IMR-90 (cell line): ENCODE results near the gene KLHL3. TPM values are rescaled to one million over a fixed set of nuclear protein-coding genes. Genes with fewer than 3 reads are reported as not detected.

Experiments used
- ATAC-seq: fragments of 200-7000 bp; cut with Tn5 transposase; 2 replicates; pipeline ENCODE4 v1.9.1; 2020; ENCODE audit warnings: low read depth, mild to moderate bottlenecking, moderate library complexity
- BruUV-seq: library from RNA; stranded (reverse); fragments of 400-500 nt; replicated peaks from 2 replicates; lab custom pipeline; 2021; lab: Mats Ljungman, UMichigan
- CTCF ChIA-PET: fragments of 300-600 bp; formaldehyde crosslinking; extraction: SDS; loops from one replicate; lab custom pipeline; 2021; ENCODE audit warnings: antibody characterized with exemption; lab: Yijun Ruan, JAX
- POLR2A ChIA-PET: fragments of 300-600 bp; sonication (Branson Sonifier 250); formaldehyde crosslinking; loops from one replicate; lab custom pipeline; 2022; ENCODE audit warnings: antibody characterized with exemption; ENCODE audit not compliant: unreplicated experiment; lab: Charles Lee
- DNase-seq: peaks from one replicate; pipeline ENCODE4 v3.0.0; 2013
- H2AFZ ChIP-seq: replicated peaks from 2 replicates; pipeline ENCODE3; 2013; ENCODE audit warnings: low read length, mild to moderate bottlenecking; ENCODE audit not compliant: poor library complexity
- H2AK5ac ChIP-seq: 2 replicates; pipeline ENCODE4 v1.6.1; 2013; ENCODE audit warnings: low read depth, low read length, inconsistent platforms
- H2AK9ac ChIP-seq: replicated peaks from 2 replicates; pipeline ENCODE3; 2013; ENCODE audit warnings: mild to moderate bottlenecking, low read depth, low read length, moderate library complexity; ENCODE audit not compliant: poor library complexity
- H2BK120ac ChIP-seq: 2 replicates; pipeline ENCODE4 v1.6.1; 2013; ENCODE audit warnings: low read depth, low read length, inconsistent platforms
- H2BK15ac ChIP-seq: 3 replicates; pipeline ENCODE4 v1.6.1; 2013; ENCODE audit warnings: low read depth, low read length, inconsistent platforms
- H2BK20ac ChIP-seq: 2 replicates; pipeline ENCODE4 v1.6.1; 2013; ENCODE audit warnings: low read depth, mild to moderate bottlenecking, inconsistent platforms, low read length, moderate library complexity
- H2BK5ac ChIP-seq: 2 replicates; pipeline ENCODE4 v1.6.1; 2013; ENCODE audit warnings: mild to moderate bottlenecking, low read depth, low read length, inconsistent platforms; ENCODE audit not compliant: poor library complexity, severe bottlenecking
- H3K14ac ChIP-seq: replicated peaks from 2 replicates; pipeline ENCODE4 v1.6.1; 2013; ENCODE audit warnings: low read depth, low read length, inconsistent platforms
- H3K18ac ChIP-seq: 2 replicates; pipeline ENCODE4 v1.6.1; 2013; ENCODE audit warnings: low read depth, low read length, control low read depth
- H3K23ac ChIP-seq: 2 replicates; pipeline ENCODE4 v1.6.1; 2013; ENCODE audit warnings: low read depth, low read length, inconsistent platforms
- H3K27ac ChIP-seq: 2 replicates; pipeline ENCODE4 v1.5.1; 2013; ENCODE audit warnings: mild to moderate bottlenecking, control low read depth, low read length; ENCODE audit not compliant: insufficient read depth
- H3K27me3 ChIP-seq: 2 replicates; pipeline ENCODE4 v1.6.1; 2013; ENCODE audit warnings: low read length; ENCODE audit not compliant: control insufficient read depth, insufficient read depth
- H3K36me3 ChIP-seq: 2 replicates; pipeline ENCODE4 v1.6.1; 2013; ENCODE audit warnings: low read length, mixed read lengths; ENCODE audit not compliant: control insufficient read depth, insufficient read depth
- H3K4ac ChIP-seq: 2 replicates; pipeline ENCODE4 v1.6.1; 2013; ENCODE audit warnings: low read depth, low read length, inconsistent platforms
- H3K4me1 ChIP-seq: 2 replicates; pipeline ENCODE4 v1.6.1; 2013; ENCODE audit warnings: low read length, mixed read lengths; ENCODE audit not compliant: control insufficient read depth, insufficient read depth
- H3K4me2 ChIP-seq: 2 replicates; pipeline ENCODE4 v1.6.1; 2013; ENCODE audit warnings: low read depth, mild to moderate bottlenecking, control low read depth, low read length, moderate library complexity
- H3K4me3 ChIP-seq: 2 replicates; pipeline ENCODE4 v1.5.1; 2013; ENCODE audit warnings: low read depth, mild to moderate bottlenecking, control low read depth, low read length, moderate library complexity; ENCODE audit not compliant: insufficient read depth
- H3K56ac ChIP-seq: 2 replicates; pipeline ENCODE4 v1.6.1; 2013; ENCODE audit warnings: low read length, inconsistent platforms; ENCODE audit not compliant: insufficient read depth; ENCODE audit errors: extremely low read depth
- H3K79me1 ChIP-seq, 2 experiments: 2 replicates each; pipeline ENCODE4 v1.6.1; 2013; ENCODE audit warnings: low read length in 2 of 2, inconsistent platforms in 1 of 2, low read depth in 1 of 2
- H3K9ac ChIP-seq: 2 replicates; pipeline ENCODE4 v1.6.1; 2013; ENCODE audit warnings: low read depth, low read length, control low read depth
- H3K9me1 ChIP-seq: 2 replicates; pipeline ENCODE4 v1.6.1; 2013; ENCODE audit warnings: low read length, inconsistent platforms; ENCODE audit not compliant: insufficient read depth
- H3K9me3 ChIP-seq: 2 replicates; pipeline ENCODE4 v1.6.1; 2013; ENCODE audit warnings: low read length; ENCODE audit not compliant: control insufficient read depth, insufficient read depth
- H4K20me1 ChIP-seq: 2 replicates; pipeline ENCODE4 v1.6.1; 2013; ENCODE audit warnings: low read length, inconsistent platforms; ENCODE audit not compliant: insufficient read depth
- H4K5ac ChIP-seq: 2 replicates; pipeline ENCODE4 v1.6.1; 2013; ENCODE audit warnings: mild to moderate bottlenecking, low read depth, low read length, control low read depth
- H4K8ac ChIP-seq, 2 experiments: 2 replicates each; pipeline ENCODE4 v1.6.1; 2013; ENCODE audit warnings: low read depth in 2 of 2, low read length in 2 of 2, control low read depth in 1 of 2, inconsistent platforms in 1 of 2
- H4K91ac ChIP-seq: 2 replicates; pipeline ENCODE4 v1.6.1; 2013; ENCODE audit warnings: low read depth, low read length, inconsistent platforms; ENCODE audit not compliant: insufficient read depth
- BHLHE40 ChIP-seq: fragments of 150-350 bp; IDR thresholded peaks from 2 replicates; pipeline ENCODE4 v1.6.1; 2016; ENCODE audit warnings: mild to moderate bottlenecking, low read depth, low read length
- CEBPB ChIP-seq: IDR thresholded peaks from 2 replicates; pipeline ENCODE4 v1.6.1; 2012; ENCODE audit warnings: low read depth, low read length, improper control_type of control experiment
- CHD1 ChIP-seq: IDR thresholded peaks from 2 replicates; pipeline ENCODE4 v1.6.1; 2012; ENCODE audit warnings: low read depth, low read length, improper control_type of control experiment
- FOS ChIP-seq: fragments of 150-350 bp; IDR thresholded peaks from 2 replicates; pipeline ENCODE4 v1.6.1; 2016; ENCODE audit warnings: low read depth, low read length
- MAFK ChIP-seq: IDR thresholded peaks from 2 replicates; pipeline ENCODE4 v1.6.1; 2012; ENCODE audit warnings: low read depth, low read length, improper control_type of control experiment
- MAZ ChIP-seq: IDR thresholded peaks from 2 replicates; pipeline ENCODE4 v1.6.1; 2012; ENCODE audit warnings: low read depth, mild to moderate bottlenecking, low read length, improper control_type of control experiment, moderate library complexity, borderline replicate concordance
- MXI1 ChIP-seq: IDR thresholded peaks from 2 replicates; pipeline ENCODE4 v1.6.1; 2012; ENCODE audit warnings: low read depth, mild to moderate bottlenecking, low read length, moderate library complexity, borderline replicate concordance
- NFE2L2 ChIP-seq: fragments of 150-350 bp; IDR thresholded peaks from 2 replicates; pipeline ENCODE4 v1.6.1; 2016; ENCODE audit warnings: low read depth, mild to moderate bottlenecking, low read length
- POLR2A ChIP-seq: IDR thresholded peaks from 2 replicates; pipeline ENCODE4 v1.6.1; 2012; ENCODE audit warnings: mild to moderate bottlenecking, low read depth, low read length
- RAD21 ChIP-seq: IDR thresholded peaks from 2 replicates; pipeline ENCODE4 v1.6.1; 2012; ENCODE audit warnings: low read length, improper control_type of control experiment
- RCOR1 ChIP-seq: IDR thresholded peaks from 2 replicates; pipeline ENCODE4 v1.6.1; 2012; ENCODE audit warnings: mild to moderate bottlenecking, low read length, improper control_type of control experiment; ENCODE audit not compliant: insufficient replicate concordance
- RFX5 ChIP-seq: IDR thresholded peaks from 2 replicates; pipeline ENCODE4 v1.8.0; 2012; ENCODE audit warnings: low read depth, mild to moderate bottlenecking, low read length, moderate library complexity
- SMC3 ChIP-seq: fragments of 150-350 bp; IDR thresholded peaks from 2 replicates; pipeline ENCODE4 v1.6.1; 2016; ENCODE audit warnings: low read depth, mild to moderate bottlenecking, antibody characterized with exemption, low read length, moderate library complexity
- WGBS, 2 experiments: methylation state at CpG; one replicate each; pipeline versions ENCODE4 v1.1.5 to v1.1.7; 2013; ENCODE audit warnings: missing lambda C conversion rate in 2 of 2; ENCODE audit not compliant: insufficient read length in 1 of 2; ENCODE audit errors: extremely low coverage in 2 of 2; 5-methylcytosine and 5-hydroxymethylcytosine counted together
- dilution Hi-C: fragments of 300-500 bp; cut with HindIII; formaldehyde crosslinking; loops from one replicate; pipeline ENCODE4 v1.14.3; 2018; ENCODE audit warnings: low sequenced_read_pairs; ENCODE audit not compliant: unreplicated experiment
- in situ Hi-C: fragments of 300-500 bp; cut with MboI; formaldehyde crosslinking; loops from 3 replicates; pipeline ENCODE4 v1.14.3; 2019; ENCODE audit warnings: low sequenced_read_pairs, inconsistent platforms, mixed read lengths
- intact Hi-C: fragments of 100-400 bp; cut with micrococcal nuclease; formaldehyde crosslinking; loops from 2 replicates; pipeline ENCODE4 v1.10.0; 2022
- polyA plus RNA-seq, 3 experiments: library from polyadenylated mRNA; depleted of rRNA; stranded (reverse); fragments of >200 nt; gene quantifications; 2 replicates each; pipeline ENCODE4 v1.2.3, GENCODE V29; 2012; ENCODE audit warnings: low replicate concordance in 1 of 3
- total RNA-seq: library from RNA; depleted of rRNA; stranded (reverse); fragments of >200 nt; gene quantifications from 2 replicates; pipeline ENCODE4 v1.2.3, GENCODE V29; 2012
- TF ChIP-seq, protein P1 (sequence below): fragments of 150-350 bp; IDR thresholded peaks from 2 replicates; pipeline ENCODE4 v1.6.1; 2017; ENCODE audit warnings: mild to moderate bottlenecking, antibody characterized with exemption, low read length, low read depth
- TF ChIP-seq, protein P2 (sequence below): conservative IDR thresholded peaks from 2 replicates; pipeline ENCODE4 v1.5.1; 2012; ENCODE audit warnings: mild to moderate bottlenecking, low read depth, low read length, improper control_type of control experiment
- TF ChIP-seq, protein P3 (sequence below): fragments of 150-350 bp; IDR thresholded peaks from 2 replicates; pipeline ENCODE4 v1.6.1; 2016; ENCODE audit warnings: low read depth, mild to moderate bottlenecking, low read length, moderate library complexity, borderline replicate concordance

The KLHL3 gene
- total and polyA plus RNA-seq, 2 of the 4 experiments (the other 2 are of a cell fraction): 2.3 to 4.1 TPM

DNA sequence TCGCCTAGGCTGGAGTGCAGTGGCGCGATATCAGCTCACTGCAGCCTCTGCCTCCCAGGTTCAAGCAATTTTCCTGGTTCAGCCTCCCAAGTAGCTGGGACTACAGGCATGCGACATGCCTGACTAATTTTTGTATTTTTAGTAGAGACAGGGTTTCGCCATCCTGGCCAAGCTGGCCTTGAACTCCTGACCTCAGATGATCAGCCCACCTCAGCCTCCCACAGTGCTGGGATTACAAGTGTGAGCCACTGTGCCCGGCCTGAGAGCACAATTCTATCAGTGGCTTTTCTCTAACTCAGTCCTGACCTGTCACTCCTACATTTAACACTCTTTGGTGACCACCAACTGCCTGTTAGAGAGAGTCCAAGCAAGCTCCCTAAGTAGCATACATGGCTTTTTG, 154.1 kb downstream of the KLHL3 start:
- H3K56ac ChIP-seq: no peak overlapping the region
- ATAC-seq (no peak), DNase-seq (no peak)
- ChIA-PET CTCF (no interaction called here), POLR2A (no interaction called here)
- no peak for TF ChIP-seq POLR2A
- TF ChIP-seq MAZ: no peak
- TF ChIP-seq, protein P1, sequence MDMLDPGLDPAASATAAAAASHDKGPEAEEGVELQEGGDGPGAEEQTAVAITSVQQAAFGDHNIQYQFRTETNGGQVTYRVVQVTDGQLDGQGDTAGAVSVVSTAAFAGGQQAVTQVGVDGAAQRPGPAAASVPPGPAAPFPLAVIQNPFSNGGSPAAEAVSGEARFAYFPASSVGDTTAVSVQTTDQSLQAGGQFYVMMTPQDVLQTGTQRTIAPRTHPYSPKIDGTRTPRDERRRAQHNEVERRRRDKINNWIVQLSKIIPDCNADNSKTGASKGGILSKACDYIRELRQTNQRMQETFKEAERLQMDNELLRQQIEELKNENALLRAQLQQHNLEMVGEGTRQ: no peak
- TF ChIP-seq NFE2L2: no peak
- TF ChIP-seq MAFK: no peak
- no peak for TF ChIP-seq RCOR1
- TF ChIP-seq FOS: no peak
- TF ChIP-seq RAD21: no peak
- TF ChIP-seq, protein P2, sequence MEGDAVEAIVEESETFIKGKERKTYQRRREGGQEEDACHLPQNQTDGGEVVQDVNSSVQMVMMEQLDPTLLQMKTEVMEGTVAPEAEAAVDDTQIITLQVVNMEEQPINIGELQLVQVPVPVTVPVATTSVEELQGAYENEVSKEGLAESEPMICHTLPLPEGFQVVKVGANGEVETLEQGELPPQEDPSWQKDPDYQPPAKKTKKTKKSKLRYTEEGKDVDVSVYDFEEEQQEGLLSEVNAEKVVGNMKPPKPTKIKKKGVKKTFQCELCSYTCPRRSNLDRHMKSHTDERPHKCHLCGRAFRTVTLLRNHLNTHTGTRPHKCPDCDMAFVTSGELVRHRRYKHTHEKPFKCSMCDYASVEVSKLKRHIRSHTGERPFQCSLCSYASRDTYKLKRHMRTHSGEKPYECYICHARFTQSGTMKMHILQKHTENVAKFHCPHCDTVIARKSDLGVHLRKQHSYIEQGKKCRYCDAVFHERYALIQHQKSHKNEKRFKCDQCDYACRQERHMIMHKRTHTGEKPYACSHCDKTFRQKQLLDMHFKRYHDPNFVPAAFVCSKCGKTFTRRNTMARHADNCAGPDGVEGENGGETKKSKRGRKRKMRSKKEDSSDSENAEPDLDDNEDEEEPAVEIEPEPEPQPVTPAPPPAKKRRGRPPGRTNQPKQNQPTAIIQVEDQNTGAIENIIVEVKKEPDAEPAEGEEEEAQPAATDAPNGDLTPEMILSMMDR: no peak
- TF ChIP-seq CHD1: no peak
- no peak for TF ChIP-seq CEBPB
- no peak for TF ChIP-seq MXI1
- TF ChIP-seq, protein P3, sequence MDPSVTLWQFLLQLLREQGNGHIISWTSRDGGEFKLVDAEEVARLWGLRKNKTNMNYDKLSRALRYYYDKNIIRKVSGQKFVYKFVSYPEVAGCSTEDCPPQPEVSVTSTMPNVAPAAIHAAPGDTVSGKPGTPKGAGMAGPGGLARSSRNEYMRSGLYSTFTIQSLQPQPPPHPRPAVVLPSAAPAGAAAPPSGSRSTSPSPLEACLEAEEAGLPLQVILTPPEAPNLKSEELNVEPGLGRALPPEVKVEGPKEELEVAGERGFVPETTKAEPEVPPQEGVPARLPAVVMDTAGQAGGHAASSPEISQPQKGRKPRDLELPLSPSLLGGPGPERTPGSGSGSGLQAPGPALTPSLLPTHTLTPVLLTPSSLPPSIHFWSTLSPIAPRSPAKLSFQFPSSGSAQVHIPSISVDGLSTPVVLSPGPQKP: no peak
- TF ChIP-seq BHLHE40: no peak
- TF ChIP-seq SMC3: no peak
- no peak for TF ChIP-seq RFX5
- no peak overlapping the region for H2BK5ac ChIP-seq
- H3K4me1 ChIP-seq: no peaks in the 10 kb centered on the region
- no peak overlapping the region for H3K27ac ChIP-seq
- no peak overlapping the region for H3K4me3 ChIP-seq
- no TSS peak for BruUV-seq
- no peak overlapping the region for H4K91ac ChIP-seq
- 69% methylated on average over 2 of the region's 6 CpGs; no CpG with 5 or more reads in 1 of the 2 experiments for WGBS, 2 experiments
- no peak overlapping the region for H3K23ac ChIP-seq
- no peaks in the 10 kb centered on the region for H3K79me1 ChIP-seq
- no peak overlapping the region for H4K5ac ChIP-seq
- no peaks in the 10 kb centered on the region for H3K9me3 ChIP-seq
- no peaks in the 10 kb centered on the region for H4K20me1 ChIP-seq
- H2BK120ac ChIP-seq: no peak overlapping the region
- no peaks in the 10 kb centered on the region for H3K27me3 ChIP-seq
- in situ Hi-C loops (no loop called here), dilution Hi-C loops (no loop called here), intact Hi-C loops (no loop called here)
- no peak overlapping the region for H3K4me2 ChIP-seq
- no peaks in the 10 kb centered on the region for H3K36me3 ChIP-seq
- H3K9ac ChIP-seq: no peak overlapping the region
- no peak overlapping the region for H2BK15ac ChIP-seq
- H3K9me1 ChIP-seq: no peaks in the 10 kb centered on the region
- no peak overlapping the region for H4K8ac ChIP-seq
- no peak overlapping the region for H2AK9ac ChIP-seq
- no peak overlapping the region for H2AK5ac ChIP-seq
- no peak overlapping the region for H2AFZ ChIP-seq
- no peak overlapping the region for H3K4ac ChIP-seq
- H3K14ac ChIP-seq: no peak overlapping the region
- no peak overlapping the region for H3K18ac ChIP-seq
- no peak overlapping the region for H2BK20ac ChIP-seq
